Stimulated activated CD8-positive, alpha-beta memory T cell treated with anti-CD3 and anti-CD28 coated beads, Interleukin-7, amount 100 ng/mL, for 4 hours (primary cell): ENCODE measurements around the gene SMIM28.

Source experiments
- DNase-seq, 2 donors: peaks; one replicate each; pipeline ENCODE4 v3.0.0-alpha.2; 2020; ENCODE audit warnings: low read depth in 2 of 2

The SMIM28 gene

DNA sequence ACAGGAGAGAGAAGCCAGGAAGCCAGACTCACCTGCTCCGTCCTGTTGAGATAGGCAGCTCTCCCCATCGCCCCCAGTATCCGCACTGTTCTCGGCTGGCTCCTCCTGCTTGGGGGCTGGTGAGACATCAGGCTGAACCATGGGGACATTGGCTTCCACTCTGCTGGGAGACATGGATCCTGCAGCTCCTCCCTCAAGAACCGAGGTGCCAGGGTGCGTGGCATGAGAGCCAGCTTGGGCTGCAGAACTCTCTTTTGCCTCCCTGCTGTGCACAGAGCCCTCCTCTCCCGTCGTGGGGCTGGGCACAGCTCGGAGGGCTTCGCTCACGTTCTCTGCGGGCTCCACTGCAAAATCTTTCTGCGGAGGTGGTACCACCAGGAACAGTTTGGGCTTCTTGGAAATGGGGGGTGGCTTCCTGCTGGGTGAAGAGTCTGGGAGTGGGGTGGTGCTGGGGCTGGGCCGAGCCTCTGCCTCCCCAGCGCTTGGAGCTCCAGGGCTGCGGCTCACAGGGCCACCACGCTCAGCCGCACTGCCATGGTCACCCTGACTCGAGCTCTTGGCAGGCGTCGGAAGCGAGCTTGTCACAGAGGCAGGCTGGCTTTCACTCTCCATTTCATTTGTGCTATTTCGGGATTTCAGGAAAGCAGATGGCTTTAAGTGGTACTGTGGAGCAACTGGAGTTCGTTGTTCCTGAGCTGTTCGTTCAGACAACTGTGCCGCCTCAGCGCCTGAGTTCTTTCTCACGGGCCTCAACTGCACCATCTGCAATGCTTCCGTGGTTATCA lies 52.8 kb downstream of the SMIM28 start:
- DNase-seq = no peak

DNA sequence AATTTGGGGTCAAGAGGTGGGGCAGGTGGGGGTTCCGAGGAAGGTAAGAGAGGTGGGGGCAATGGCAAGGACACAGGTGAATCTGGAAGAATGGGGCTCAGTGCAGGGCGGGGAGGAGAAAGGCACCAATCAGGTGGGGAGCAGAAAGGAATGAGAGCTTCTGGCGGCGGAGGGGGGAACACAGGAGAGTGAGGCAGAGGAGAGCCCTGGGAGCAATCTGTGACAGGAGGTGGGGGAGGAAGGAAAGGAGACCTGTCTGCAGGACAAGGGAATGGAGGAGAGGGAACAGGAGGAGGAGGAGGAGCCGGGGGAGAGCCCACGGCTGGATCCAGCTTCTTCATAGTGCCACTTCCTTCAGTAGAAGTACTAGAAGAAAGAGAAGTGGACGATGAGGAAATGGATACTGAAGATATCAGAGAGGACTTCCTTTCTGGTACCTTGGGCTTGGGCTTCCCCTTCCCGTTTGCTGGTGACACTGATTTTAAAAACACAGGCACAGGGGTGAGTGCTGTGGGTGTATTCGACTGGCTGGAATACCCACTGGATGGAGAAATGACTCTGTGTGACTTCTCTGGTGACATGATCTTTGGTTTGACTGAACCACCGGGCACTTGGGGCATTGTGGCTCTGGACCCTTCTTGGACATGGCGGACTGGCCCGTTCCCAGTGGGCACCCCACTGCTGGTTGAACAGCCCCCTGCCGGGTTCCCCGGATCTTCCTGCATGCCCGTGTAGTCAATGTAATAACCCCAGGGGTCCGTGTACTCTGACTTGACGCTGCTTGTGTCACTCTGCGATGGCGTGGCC lies 53.8 kb downstream of the SMIM28 start:
- no peak for DNase-seq

DNA sequence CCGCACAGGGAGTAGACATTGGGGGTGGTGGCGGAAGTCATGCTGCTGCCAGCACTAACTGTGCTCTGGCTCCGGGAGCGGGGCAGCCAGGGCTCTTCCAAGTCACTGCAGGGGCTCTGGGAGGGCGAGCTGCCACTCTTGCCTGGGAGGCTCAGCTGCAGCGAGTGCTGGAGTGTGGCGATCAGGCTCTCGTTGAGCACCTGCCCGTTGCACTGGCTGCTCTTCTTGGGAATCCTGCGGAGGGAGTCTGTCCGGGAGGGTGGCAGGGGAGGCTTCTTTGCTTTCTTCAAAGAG lies 54.3 kb downstream of the SMIM28 start:
- DNase-seq = no peak
